ENCODE data around the gene CRYBB3.
"Not testable (repeated sequence)": the region's sequence is repeated elsewhere in the genome, so short reads cannot be mapped to it uniquely, and the experiment has no call there.

CRYBB3 gene

DNA sequence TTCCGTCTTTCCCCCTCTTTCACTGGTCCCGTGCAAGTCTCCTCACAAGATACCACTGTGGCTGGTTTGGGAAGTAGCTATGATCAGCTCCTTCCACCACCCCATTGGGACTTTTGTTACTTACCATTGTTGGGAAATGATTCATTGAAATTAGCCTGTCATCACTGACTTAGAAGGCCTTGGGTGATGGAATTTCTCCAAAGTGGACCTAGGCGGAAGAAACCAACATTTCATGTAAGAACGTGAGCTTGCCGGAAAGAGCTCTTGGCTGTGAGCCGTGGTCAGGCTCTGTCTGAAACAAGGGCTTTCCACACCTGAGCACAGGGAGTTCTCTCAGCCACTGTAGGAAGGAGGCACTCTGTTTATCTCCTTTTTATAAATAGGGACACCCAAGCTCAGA, 23.5 kb upstream of the CRYBB3 start:
- no peak for DNase-seq (ENCODE audit: low read depth)

DNA sequence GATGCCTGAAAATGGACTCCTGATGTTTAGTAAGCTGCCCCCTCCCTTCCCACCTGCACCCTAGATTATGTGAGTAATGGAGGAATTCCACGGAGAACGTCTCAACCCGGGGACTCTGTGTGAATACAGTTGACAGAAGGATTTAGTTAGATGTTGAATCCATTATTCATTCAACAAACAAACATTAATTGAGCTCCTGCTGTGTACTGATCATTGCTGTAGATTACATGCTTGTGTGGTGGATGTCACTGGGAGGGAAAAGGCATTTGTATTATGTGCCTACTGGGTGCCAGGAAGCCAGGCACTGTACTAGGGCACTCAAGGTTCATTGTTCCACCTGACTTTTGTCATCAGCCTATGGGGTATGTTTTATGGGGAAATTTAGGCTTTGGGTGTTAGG, 22.9 kb upstream of the CRYBB3 start:
- DNase-seq (ENCODE audit: low read depth): no peak

- DNase-seq (ENCODE audit: low read depth): no peak
These were observed 22.4 kb upstream of the CRYBB3 start for GRCh38 chr22:25177226-25177625.

DNA sequence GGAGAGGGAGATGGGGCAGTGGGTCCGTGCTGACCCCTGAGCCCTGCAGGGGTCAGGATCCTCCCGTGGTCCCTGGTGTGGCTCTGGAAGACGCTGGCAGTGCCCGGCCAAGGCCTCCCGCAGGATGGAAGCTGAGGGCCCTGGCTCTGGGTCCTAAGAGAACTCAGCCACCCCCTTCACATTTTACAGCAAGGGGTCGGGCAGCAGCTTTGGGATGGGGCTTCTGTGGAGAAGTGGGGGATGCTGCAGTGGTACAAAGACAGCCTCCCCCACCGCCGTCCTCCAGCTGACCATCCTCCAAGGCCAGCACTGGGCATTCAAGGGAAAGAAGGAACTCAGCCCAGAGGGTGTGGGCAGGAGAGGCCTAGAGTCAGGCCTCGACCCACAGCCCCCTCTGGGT, 21.8 kb upstream of the CRYBB3 start:
- no peak for DNase-seq (ENCODE audit: low read depth)

DNA sequence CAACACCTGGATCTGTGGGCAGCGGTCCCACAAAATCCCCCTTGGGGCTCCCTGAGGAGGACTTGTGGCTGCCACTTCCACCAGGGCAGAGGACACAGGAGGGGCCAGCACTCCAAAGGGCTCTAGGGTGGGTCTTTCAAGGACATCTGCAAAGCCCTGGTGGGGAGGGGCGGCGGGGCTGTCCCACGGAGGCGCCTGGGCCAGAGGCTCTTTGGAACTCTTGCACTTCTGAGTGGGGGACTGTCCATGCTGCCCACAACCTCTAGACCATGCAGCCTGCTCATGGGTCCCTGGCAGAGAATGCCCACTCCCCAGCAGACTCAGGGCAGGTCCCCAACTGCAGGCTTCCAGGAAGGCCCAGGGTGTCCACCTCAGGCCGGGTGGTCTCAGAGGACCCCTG, 21.3 kb upstream of the CRYBB3 start:
- DNase-seq (ENCODE audit: low read depth): not testable (repeated sequence)

GRCh38 chr22:25178869-25179631, 20.6 kb upstream of the CRYBB3 start:
- not testable (repeated sequence) for DNase-seq (ENCODE audit: low read depth)

DNA sequence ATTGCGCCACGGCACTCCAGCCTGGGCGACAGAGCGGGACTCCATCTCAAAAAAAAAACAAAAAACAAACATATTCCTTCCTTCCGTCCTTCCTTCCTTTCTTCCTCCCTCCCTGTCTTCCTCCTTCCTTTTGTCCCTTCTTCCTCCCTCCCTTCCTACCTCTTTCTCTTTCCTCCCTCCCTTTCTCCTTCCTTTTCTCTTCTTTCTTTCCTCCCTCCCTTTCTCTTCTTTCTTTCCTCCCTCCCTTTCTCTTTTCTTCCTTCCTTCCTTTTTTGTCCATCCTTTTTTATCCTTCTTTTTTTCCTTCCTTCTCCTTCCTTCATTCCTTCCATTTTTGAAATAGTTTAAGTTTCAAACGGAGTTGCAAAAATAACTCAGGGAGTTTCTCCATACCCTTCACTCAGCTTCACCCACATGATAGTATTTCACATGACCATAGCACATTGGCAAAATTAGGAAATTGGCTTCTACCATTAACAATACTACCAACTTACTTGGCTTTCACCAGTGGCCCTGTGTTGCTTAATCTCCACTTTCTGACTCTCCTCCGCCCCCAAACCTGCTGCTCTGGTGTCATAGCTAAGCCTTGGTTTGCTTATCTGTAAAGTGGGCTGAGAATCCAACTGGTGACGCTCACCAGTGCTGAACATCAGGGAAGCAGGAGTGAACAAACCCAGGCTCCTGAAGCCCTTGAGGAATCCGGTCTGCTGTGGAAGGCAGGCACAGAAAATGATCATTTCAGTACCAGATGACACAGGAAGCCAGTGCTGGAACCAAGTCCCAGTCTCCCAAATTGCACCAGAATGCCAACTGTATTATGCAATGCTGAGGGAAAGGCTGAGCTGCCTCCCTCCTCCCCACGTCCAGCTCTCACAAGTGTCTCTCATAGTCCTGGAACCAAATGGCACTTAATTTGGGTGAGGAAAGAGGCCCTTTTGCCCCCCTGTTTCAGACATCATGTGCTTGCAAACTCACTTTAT, 17.2 kb upstream of the CRYBB3 start:
- DNase-seq (ENCODE audit: low read depth): no peak

DNA sequence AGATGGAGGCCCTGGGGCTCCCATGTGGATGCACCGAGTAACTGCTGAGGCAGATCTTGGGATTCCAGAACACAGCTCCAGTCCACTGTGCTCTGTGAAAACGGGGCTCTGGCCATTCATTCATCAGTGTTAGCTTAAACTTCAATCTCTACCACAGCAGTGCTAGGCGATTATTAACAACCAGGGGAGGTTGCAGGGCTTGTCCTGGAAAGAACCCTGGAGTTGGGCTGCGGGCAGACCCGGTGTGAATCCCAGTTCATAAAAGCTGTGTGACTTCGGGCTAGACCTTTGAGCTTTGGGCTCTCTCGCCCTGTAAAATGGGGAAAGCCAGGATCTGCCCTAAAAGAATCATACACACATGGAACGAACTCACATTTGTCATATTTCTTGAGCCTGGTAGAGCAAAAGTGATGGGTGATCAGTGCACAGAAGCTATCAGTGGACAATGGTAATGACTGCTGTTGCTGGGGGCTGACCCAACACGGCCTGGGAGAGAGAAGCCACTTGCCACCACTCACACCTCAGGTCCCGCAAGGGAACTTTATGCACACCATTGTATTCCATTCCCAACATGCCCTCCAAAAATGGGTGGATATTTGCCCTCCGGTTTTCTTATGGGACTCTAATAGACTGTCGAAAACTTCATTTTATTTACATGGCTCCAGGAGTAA, 15.6 kb upstream of the CRYBB3 start:
- DNase-seq (ENCODE audit: low read depth): no peak

- no peak for DNase-seq (ENCODE audit: low read depth)
These were observed 13.5 kb upstream of the CRYBB3 start for GRCh38 chr22:25186140-25186539.

- DNase-seq (ENCODE audit: low read depth): no peak
These were observed 12.2 kb upstream of the CRYBB3 start for GRCh38 chr22:25187469-25187868.

DNA sequence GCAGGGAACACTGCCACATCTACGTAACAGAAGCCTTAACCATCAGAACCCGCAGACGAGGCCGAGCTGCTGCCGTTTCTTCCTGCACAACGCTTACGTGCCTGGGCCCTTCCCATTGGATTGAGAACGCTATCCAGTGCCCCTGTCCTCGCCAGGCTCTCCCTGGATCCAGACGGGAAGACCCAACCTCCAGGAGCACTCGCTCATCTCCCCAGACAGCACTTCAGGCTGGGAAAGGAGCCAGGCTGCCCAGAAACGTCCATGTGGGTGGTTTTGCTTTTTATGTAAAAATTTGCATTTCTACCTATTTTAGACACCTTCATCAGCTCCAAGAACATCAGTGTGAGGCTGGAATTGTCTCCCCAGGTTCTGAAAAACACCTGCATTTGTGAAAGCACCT, 7.3 kb upstream of the CRYBB3 start:
- no peak for DNase-seq (ENCODE audit: low read depth)

DNA sequence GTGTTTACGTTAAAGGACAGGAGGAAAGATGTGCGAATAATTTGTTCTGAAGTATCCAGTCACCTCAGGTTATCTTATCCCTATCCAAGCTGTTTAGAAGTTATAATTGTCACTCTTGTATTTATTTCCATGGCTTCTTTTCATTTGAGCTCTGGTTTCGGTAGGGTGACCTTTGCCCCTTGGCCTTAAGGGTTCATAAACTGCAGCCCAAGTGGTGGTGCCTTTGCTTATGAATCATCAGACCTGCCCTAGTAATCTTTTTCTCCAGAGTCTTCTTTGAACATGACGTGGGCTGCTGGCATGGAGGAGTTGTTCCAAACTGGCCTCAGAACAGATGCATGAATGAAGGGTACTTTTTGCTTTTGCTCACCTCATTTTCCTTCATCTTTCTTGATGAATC, 6.5 kb upstream of the CRYBB3 start:
- DNase-seq (ENCODE audit: low read depth): no peak

DNA sequence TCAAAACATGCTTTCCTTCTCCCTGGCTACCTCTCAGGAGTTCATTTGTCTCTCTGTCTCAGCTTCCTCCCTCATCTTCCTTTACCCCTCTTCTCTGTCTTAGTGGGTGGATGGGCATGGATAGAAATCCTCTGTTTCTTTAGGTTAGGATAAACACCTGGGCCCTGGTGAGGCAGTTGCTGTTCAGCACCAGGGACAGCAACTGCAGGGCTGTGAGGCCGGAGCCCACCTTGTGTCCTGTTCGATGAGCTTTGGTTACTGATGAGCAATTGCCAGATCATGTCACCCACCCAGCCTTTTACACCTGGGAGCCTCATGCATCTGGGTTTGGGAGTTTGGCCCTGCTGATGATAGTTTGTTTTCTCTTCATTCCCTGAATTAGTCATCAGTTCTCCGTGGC, 6.1 kb upstream of the CRYBB3 start:
- DNase-seq (ENCODE audit: low read depth): no peak

GRCh38 chr22:25196326-25196725, 3.3 kb upstream of the CRYBB3 start:
- no peak for DNase-seq (ENCODE audit: low read depth)

- no peak for DNase-seq (ENCODE audit: low read depth)
These were observed 2.3 kb upstream of the CRYBB3 start for GRCh38 chr22:25197340-25197739.

DNA sequence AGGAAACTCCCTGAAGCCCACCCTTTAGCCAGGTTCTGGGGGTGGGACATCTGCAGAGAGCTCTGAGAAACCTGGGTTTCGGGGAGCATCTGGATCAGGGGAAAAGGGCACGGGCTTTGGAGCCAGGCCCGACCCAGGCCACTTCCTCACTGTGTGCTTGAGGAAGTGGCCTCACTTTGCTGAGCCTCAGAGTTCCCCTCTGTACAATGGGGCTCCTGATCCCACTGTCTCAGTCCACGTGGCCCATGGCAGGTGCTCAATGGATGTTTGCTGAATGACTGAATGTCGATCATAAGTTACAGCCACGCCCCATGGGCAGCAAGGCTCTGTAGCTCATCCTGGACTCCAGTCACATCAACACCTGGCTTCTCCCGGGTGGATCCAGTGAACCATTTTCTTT, 1.3 kb downstream of the CRYBB3 start:
- no peak for DNase-seq (ENCODE audit: low read depth)

DNA sequence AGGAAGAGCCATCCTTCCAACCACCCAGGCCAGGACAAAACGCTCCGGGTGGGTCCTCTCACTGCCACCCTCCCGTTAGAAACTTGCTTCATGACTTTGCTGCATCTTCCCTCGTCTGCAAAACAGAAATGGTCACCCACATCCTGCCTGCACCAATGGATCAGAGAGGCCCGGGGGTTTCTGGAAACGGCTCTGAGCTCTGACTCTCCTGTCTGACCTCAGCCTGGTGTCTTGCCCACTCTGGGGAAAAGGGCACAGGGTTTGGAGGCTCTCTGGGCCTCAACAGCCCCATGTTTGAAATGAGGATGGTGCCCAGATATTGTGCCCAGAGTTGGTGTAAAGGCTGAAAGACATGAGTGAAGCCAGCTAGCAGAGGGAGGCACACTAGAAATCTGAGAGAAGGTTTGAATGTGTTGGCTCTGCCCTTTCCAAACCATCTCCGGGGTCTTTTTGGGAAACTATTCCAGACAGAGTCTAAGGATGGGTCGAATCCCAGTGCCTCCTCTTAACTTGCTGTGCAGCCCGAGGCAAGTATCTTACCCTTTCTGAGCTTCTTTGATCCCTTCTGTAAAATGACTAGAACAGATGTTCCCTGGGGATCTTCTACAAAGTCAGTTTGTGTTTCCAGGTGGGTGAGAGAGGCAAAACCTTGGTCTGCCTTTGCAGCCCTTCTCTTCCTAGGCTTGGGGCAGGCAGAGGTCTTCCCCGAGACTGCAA, 2.1 kb downstream of the CRYBB3 start:
- no peak for DNase-seq (ENCODE audit: low read depth)

- DNase-seq (ENCODE audit: low read depth): peak; percentile 30
These were observed 2.7 kb downstream of the CRYBB3 start for GRCh38 chr22:25202290-25202921.

DNA sequence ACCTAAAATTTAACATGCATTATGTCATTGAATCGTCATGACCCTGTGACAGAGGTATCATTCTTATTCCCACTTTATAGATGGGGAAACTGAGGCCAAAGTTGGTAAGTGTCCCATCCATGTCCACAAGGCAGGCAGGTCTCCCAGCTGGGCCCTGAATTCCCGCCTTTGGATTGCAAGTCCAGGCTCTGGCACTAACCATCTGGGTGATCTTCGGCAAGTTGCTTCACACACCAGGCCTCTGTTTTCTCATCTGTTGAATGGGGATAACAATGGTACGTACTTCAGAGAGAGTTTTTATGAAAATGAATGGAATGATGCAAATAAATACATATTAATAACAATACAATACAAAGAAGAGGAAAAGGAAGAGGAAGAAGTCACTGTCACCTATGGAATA, 3.4 kb downstream of the CRYBB3 start:
- no peak for DNase-seq (ENCODE audit: low read depth)

DNA sequence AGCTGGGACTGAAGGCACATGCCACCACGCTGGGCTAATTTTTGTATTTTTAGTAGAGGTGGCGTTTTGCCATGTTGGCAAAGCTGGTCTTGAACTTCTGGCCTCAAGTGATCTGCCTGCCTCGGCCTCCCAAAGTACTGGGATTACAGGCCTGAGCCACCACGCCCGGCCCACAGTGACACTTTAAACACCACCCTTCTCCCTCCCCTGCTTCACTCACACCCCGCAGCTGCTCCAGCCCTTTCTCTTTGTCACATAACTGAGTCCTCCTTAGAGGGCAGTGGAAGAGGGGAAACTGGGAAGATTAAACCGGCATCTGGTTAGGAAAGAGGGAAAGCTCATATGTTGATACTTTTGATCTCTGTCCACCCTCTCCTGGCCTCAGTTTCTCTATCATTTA, 4.9 kb downstream of the CRYBB3 start:
- not testable (repeated sequence) for DNase-seq (ENCODE audit: low read depth)

GRCh38 chr22:25205847-25206246, 6.2 kb downstream of the CRYBB3 start:
- DNase-seq (ENCODE audit: low read depth): no peak

GRCh38 chr22:25206998-25207397, 7.3 kb downstream of the CRYBB3 start:
- no peak for DNase-seq (ENCODE audit: low read depth)

Data from stimulated activated CD8-positive, alpha-beta memory T cell treated with anti-CD3 and anti-CD28 coated beads, Interleukin-7, amount 100 ng/mL, for 24 hours (primary cell).